Ovary (tissue), 3 donors: Measurements from ENCODE around the gene MCM5.

Experiments used
- CTCF ChIP-seq, 3 donors: fragments of 450-650 bp in 2 of 3; fragments of 200-600 bp in 1 of 3; IDR thresholded peaks; one replicate each; pipeline versions ENCODE4 v1.5.1 to v1.8.0; 2016 to 2022; ENCODE audit warnings: antibody characterized with exemption in 3 of 3, mild to moderate bottlenecking in 1 of 3
- POLR2A ChIP-seq: fragments of 450-650 bp; IDR thresholded peaks from one replicate; pipeline ENCODE4 v1.6.1; 2017; ENCODE audit warnings: antibody characterized with exemption, mild to moderate bottlenecking, moderate library complexity
- donor health status: DM: no; HTN: no; CAD: no.

- TF ChIP-seq CTCF (IDR thresholded peaks at IDR 0.05) (no peak), POLR2A (no peak)
Measured at GRCh38 chr22:35390933-35391332, 9.0 kb upstream of the MCM5 start.
